OCI-LY7 (cell line): ENCODE measurements around the gene SPX. TPM values are rescaled to one million over a fixed set of nuclear protein-coding genes. Genes with fewer than 3 reads are reported as not detected.

Source experiments
- BruUV-seq: library from RNA; stranded (reverse); fragments of 400-500 nt; replicated peaks from 2 replicates; lab custom pipeline; 2021; lab: Mats Ljungman, UMichigan
- CTCF ChIA-PET: fragments of 300-600 bp; sonication (Branson Sonifier 250); formaldehyde crosslinking; loops from one replicate; lab custom pipeline; 2022; ENCODE audit warnings: antibody characterized with exemption; ENCODE audit not compliant: unreplicated experiment; lab: Charles Lee
- POLR2A ChIA-PET: fragments of 300-600 bp; sonication (Branson Sonifier 250); formaldehyde crosslinking; loops from one replicate; lab custom pipeline; 2022; ENCODE audit warnings: antibody characterized with exemption; lab: Charles Lee
- DNase-seq: peaks from one replicate; pipeline ENCODE4 v3.0.0-alpha.2; 2015; ENCODE audit warnings: low spot score
- H2AFZ ChIP-seq: fragments of 200-600 bp; sonication (generic), shearing (Covaris generic); 2 replicates; pipeline ENCODE4 v1.6.1; 2014; ENCODE audit warnings: mild to moderate bottlenecking, antibody characterized with exemption, low read length, moderate library complexity
- H3K27ac ChIP-seq: fragments of 200-600 bp; sonication (generic); 2 replicates; pipeline ENCODE4 v1.5.1; 2014; ENCODE audit warnings: mixed run types, low read depth, mild to moderate bottlenecking, moderate library complexity, low read length, inconsistent platforms; ENCODE audit not compliant: poor library complexity, severe bottlenecking
- H3K36me3 ChIP-seq: fragments of 200-600 bp; sonication (generic); 2 replicates; pipeline ENCODE4 v1.6.1; 2014; ENCODE audit warnings: mild to moderate bottlenecking, antibody characterized with exemption, low read length, moderate library complexity, mixed read lengths; ENCODE audit not compliant: insufficient read depth
- H3K4me1 ChIP-seq: fragments of 200-600 bp; sonication (generic); 2 replicates; pipeline ENCODE4 v1.5.1; 2014; ENCODE audit warnings: mild to moderate bottlenecking, low read length; ENCODE audit not compliant: insufficient read depth, poor library complexity, severe bottlenecking
- H3K4me2 ChIP-seq: fragments of 200-600 bp; sonication (generic); 2 replicates; pipeline ENCODE4 v1.6.1; 2014; ENCODE audit warnings: mild to moderate bottlenecking, low read length
- H3K4me3 ChIP-seq: fragments of 200-600 bp; sonication (generic); 2 replicates; pipeline ENCODE4 v1.5.1; 2014; ENCODE audit warnings: mild to moderate bottlenecking, low read depth, low read length; ENCODE audit not compliant: poor library complexity, severe bottlenecking
- H3K79me2 ChIP-seq: fragments of 200-600 bp; sonication (generic); 2 replicates; pipeline ENCODE4 v1.6.1; 2016; ENCODE audit warnings: low read depth, mild to moderate bottlenecking, low read length, moderate library complexity, mixed read lengths; ENCODE audit not compliant: insufficient read depth
- H3K9me2 ChIP-seq: fragments of 200-600 bp; sonication (generic); 2 replicates; pipeline ENCODE4 v1.6.1; 2016; ENCODE audit warnings: mild to moderate bottlenecking, low read length, mixed read lengths; ENCODE audit not compliant: insufficient read depth
- H3K9me3 ChIP-seq: fragments of 200-600 bp; sonication (generic); 2 replicates; pipeline ENCODE4 v1.6.1; 2014; ENCODE audit warnings: mild to moderate bottlenecking, mixed run types, low read length, mixed read lengths
- H4K20me1 ChIP-seq: fragments of 200-600 bp; sonication (generic); 2 replicates; pipeline ENCODE4 v1.6.1; 2014; ENCODE audit warnings: mild to moderate bottlenecking, antibody characterized with exemption, low read length, moderate library complexity, mixed read lengths; ENCODE audit not compliant: insufficient read depth
- CTCF ChIP-seq: fragments of 200-600 bp; sonication (generic); conservative IDR thresholded peaks from 2 replicates; pipeline ENCODE4 v1.5.1; 2014; ENCODE audit warnings: mild to moderate bottlenecking, antibody characterized with exemption, low read length, moderate library complexity, mixed read lengths
- EZH2phosphoT487 ChIP-seq: fragments of 200-600 bp; sonication (generic); IDR thresholded peaks from 2 replicates; pipeline ENCODE4 v1.6.1; 2018; ENCODE audit warnings: low read depth, borderline replicate concordance, mild to moderate bottlenecking, mixed run types, antibody characterized with exemption, low read length, moderate library complexity, mixed read lengths
- intact Hi-C: fragments of 100-400 bp; cut with micrococcal nuclease; formaldehyde crosslinking; loops from one replicate; pipeline ENCODE4 v1.10.0; 2022; ENCODE audit not compliant: unreplicated experiment
- total RNA-seq, 2 experiments: library from RNA; depleted of rRNA in 1 of 2; stranded (reverse); fragments of >200 nt in 1 of 2; shearing (Covaris generic) in 1 of 2; gene quantifications; 2 replicates each; pipeline ENCODE4 v1.2.3, GENCODE V29; 2014 to 2022

Gene SPX
- total RNA-seq, 2 experiments from 2014 or later: 0.35 to 1.2 TPM

GRCh38 chr12:21576431-21576830, 50.3 kb downstream of the SPX start:
- no peak for DNase-seq
- Histone ChIP-seq H3K79me2 (no peaks in the 10 kb centered on the region), H3K4me3 (no peak overlapping the region), H3K4me1 (no peaks in the 10 kb centered on the region), H2AFZ (no peak overlapping the region), H3K4me2 (no peak overlapping the region), H3K27ac (no peak overlapping the region), H4K20me1 (no peaks in the 10 kb centered on the region), H3K36me3 (no peaks in the 10 kb centered on the region), H3K9me3 (no peaks in the 10 kb centered on the region), H3K9me2 (no peaks in the 10 kb centered on the region)
- BruUV-seq: no TSS peak
- POLR2A ChIA-PET: interaction anchor here (0.6 to 1.3 kb wide), 8 partner anchors 8 to 919 kb away, joined by 3 to 11 read pairs (median 4); no protein-coding TSS in a partner anchor
- CTCF ChIA-PET: no interaction called here
- intact Hi-C loops: no loop called here
- TF ChIP-seq EZH2phosphoT487: no peak
- no peak for TF ChIP-seq CTCF

GRCh38 chr12:21577516-21577915, 51.4 kb downstream of the SPX start:
- Histone ChIP-seq H3K36me3 (no peaks in the 10 kb centered on the region), H4K20me1 (no peaks in the 10 kb centered on the region), H3K9me2 (no peaks in the 10 kb centered on the region), H3K9me3 (no peaks in the 10 kb centered on the region), H3K27ac (no peak overlapping the region), H2AFZ (no peak overlapping the region), H3K4me2 (no peak overlapping the region), H3K79me2 (no peaks in the 10 kb centered on the region), H3K4me1 (no peaks in the 10 kb centered on the region), H3K4me3 (no peak overlapping the region)
- intact Hi-C loops: no loop called here
- DNase-seq: no peak
- ChIA-PET POLR2A (interaction anchor here (0.7 kb wide), 1 partner anchor 571 kb away, joined by 3 read pairs; no protein-coding TSS in a partner anchor), CTCF (no interaction called here)
- no peak for TF ChIP-seq EZH2phosphoT487
- no TSS peak for BruUV-seq

- Histone ChIP-seq H3K9me2 (no peaks in the 10 kb centered on the region), H4K20me1 (no peaks in the 10 kb centered on the region), H3K9me3 (no peaks in the 10 kb centered on the region), H3K36me3 (no peaks in the 10 kb centered on the region), H3K4me2 (no peak overlapping the region), H2AFZ (no peak overlapping the region), H3K79me2 (no peaks in the 10 kb centered on the region), H3K4me1 (no peaks in the 10 kb centered on the region), H3K4me3 (no peak overlapping the region), H3K27ac (no peak overlapping the region)
- CTCF ChIA-PET: no interaction called here
- no peak for DNase-seq
- POLR2A ChIA-PET: no interaction called here
- BruUV-seq: no TSS peak
- TF ChIP-seq EZH2phosphoT487 (no peak), CTCF (no peak)
- intact Hi-C loops: no loop called here
Observed at GRCh38 chr12:21580748-21581516, 54.8 kb downstream of the SPX start.

Other genes with a start within 250 kb of the SPX start
- not detected in 2 replicates for gene SLCO1A2, start 191.4 kb upstream of the SPX start, total RNA-seq (2014; rRNA removed; shearing (Covaris generic))
- not detected in 2 replicates for gene SLCO1A2, start 191.4 kb upstream of the SPX start, total RNA-seq (2022)
- gene IAPP, start 153.4 kb upstream of the SPX start, total RNA-seq (2014; rRNA removed; shearing (Covaris generic)): not detected in 2 replicates
- not detected in 2 replicates for gene IAPP, start 153.4 kb upstream of the SPX start, total RNA-seq (2022)
- 8.5 and 12.1 TPM in 2 replicates for gene PYROXD1, start 88.6 kb upstream of the SPX start, total RNA-seq (2014; rRNA removed; shearing (Covaris generic))
- gene PYROXD1, start 88.6 kb upstream of the SPX start, total RNA-seq (2022): 16.2 and 18.7 TPM in 2 replicates
- gene RECQL, start 24.7 kb upstream of the SPX start, total RNA-seq (2014; rRNA removed; shearing (Covaris generic)): 53.1 and 55.9 TPM in 2 replicates
- gene RECQL, start 24.7 kb upstream of the SPX start, total RNA-seq (2022): 70.3 and 72.8 TPM in 2 replicates
- gene GOLT1B, start 24.5 kb upstream of the SPX start, total RNA-seq (2014; rRNA removed; shearing (Covaris generic)): 9.5 and 12.7 TPM in 2 replicates
- gene GOLT1B, start 24.5 kb upstream of the SPX start, total RNA-seq (2022): 25.3 and 30.7 TPM in 2 replicates
- gene GYS2, start 78.6 kb downstream of the SPX start, total RNA-seq (2014; rRNA removed; shearing (Covaris generic)): not detected in 2 replicates
- gene GYS2, start 78.6 kb downstream of the SPX start, total RNA-seq (2022): not detected in 2 replicates
- 551 and 727 TPM in 2 replicates for gene LDHB, start 131.5 kb downstream of the SPX start, total RNA-seq (2014; rRNA removed; shearing (Covaris generic))
- 871 and 999 TPM in 2 replicates for gene LDHB, start 131.5 kb downstream of the SPX start, total RNA-seq (2022)
- gene KCNJ8, start 248.4 kb downstream of the SPX start, total RNA-seq (2014; rRNA removed; shearing (Covaris generic)): not detected in 2 replicates
- not detected in 2 replicates for gene KCNJ8, start 248.4 kb downstream of the SPX start, total RNA-seq (2022)